ENCODE results near the gene SCN5A.

GRCh38 chr3:38549957-38550840 is 99.3 kb downstream of the SCN5A start:
- TF ChIP-seq POLR2A (IDR thresholded peaks at IDR 0.05; ENCODE audit: low read depth, low read length), result no peak
- TF ChIP-seq POLR2AphosphoS5 (IDR thresholded peaks at IDR 0.05; ENCODE audit: low read depth, low read length), result no peak
- no peak for TF ChIP-seq TAF1 (IDR thresholded peaks at IDR 0.05; ENCODE audit: borderline replicate concordance, low read depth, low read length)
